ENCODE measurements around the gene SEPHS2. TPM values are rescaled to one million over a fixed set of nuclear protein-coding genes. Genes with fewer than 3 reads are reported as not detected.

The SEPHS2 gene
- total and polyA plus RNA-seq, 2 experiments from 2014 or later: 29.7 to 43.0 TPM

GRCh38 chr16:30395155-30395991, 50.3 kb downstream of the SEPHS2 start, which contains the start of gene ZNF48:
Gene ZNF48, plus strand, starts transcription at chr16:30395420. Its CDS starts 375 bp downstream, at chr16:30395795.
- ATAC-seq (peak; percentile 79), DNase-seq (ENCODE audit: low spot score) (peak; percentile 92)
- peak within 1 kb of the TSS; percentile 90 for H2AFZ ChIP-seq
- H3K27ac ChIP-seq (ENCODE audit: low read depth): peak within 1 kb of the TSS; percentile 97
- no peak for TF ChIP-seq ZNF331 (CRISPR knock-in tag; IDR thresholded peaks at IDR 0.05; ENCODE audit: low read depth)
- no peak for TF ChIP-seq ZNF462 (CRISPR knock-in tag; IDR thresholded peaks at IDR 0.05)
- TF ChIP-seq, protein P1, sequence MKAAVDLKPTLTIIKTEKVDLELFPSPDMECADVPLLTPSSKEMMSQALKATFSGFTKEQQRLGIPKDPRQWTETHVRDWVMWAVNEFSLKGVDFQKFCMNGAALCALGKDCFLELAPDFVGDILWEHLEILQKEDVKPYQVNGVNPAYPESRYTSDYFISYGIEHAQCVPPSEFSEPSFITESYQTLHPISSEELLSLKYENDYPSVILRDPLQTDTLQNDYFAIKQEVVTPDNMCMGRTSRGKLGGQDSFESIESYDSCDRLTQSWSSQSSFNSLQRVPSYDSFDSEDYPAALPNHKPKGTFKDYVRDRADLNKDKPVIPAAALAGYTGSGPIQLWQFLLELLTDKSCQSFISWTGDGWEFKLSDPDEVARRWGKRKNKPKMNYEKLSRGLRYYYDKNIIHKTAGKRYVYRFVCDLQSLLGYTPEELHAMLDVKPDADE (IDR thresholded peaks at IDR 0.05): peak; percentile 80
- no peak for TF ChIP-seq NANOG (IDR thresholded peaks at IDR 0.05; ENCODE audit: borderline replicate concordance)
- TF ChIP-seq, protein P2, sequence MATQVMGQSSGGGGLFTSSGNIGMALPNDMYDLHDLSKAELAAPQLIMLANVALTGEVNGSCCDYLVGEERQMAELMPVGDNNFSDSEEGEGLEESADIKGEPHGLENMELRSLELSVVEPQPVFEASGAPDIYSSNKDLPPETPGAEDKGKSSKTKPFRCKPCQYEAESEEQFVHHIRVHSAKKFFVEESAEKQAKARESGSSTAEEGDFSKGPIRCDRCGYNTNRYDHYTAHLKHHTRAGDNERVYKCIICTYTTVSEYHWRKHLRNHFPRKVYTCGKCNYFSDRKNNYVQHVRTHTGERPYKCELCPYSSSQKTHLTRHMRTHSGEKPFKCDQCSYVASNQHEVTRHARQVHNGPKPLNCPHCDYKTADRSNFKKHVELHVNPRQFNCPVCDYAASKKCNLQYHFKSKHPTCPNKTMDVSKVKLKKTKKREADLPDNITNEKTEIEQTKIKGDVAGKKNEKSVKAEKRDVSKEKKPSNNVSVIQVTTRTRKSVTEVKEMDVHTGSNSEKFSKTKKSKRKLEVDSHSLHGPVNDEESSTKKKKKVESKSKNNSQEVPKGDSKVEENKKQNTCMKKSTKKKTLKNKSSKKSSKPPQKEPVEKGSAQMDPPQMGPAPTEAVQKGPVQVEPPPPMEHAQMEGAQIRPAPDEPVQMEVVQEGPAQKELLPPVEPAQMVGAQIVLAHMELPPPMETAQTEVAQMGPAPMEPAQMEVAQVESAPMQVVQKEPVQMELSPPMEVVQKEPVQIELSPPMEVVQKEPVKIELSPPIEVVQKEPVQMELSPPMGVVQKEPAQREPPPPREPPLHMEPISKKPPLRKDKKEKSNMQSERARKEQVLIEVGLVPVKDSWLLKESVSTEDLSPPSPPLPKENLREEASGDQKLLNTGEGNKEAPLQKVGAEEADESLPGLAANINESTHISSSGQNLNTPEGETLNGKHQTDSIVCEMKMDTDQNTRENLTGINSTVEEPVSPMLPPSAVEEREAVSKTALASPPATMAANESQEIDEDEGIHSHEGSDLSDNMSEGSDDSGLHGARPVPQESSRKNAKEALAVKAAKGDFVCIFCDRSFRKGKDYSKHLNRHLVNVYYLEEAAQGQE (IDR thresholded peaks at IDR 0.05; ENCODE audit: unreplicated experiment): no peak
- TF ChIP-seq, protein P3, sequence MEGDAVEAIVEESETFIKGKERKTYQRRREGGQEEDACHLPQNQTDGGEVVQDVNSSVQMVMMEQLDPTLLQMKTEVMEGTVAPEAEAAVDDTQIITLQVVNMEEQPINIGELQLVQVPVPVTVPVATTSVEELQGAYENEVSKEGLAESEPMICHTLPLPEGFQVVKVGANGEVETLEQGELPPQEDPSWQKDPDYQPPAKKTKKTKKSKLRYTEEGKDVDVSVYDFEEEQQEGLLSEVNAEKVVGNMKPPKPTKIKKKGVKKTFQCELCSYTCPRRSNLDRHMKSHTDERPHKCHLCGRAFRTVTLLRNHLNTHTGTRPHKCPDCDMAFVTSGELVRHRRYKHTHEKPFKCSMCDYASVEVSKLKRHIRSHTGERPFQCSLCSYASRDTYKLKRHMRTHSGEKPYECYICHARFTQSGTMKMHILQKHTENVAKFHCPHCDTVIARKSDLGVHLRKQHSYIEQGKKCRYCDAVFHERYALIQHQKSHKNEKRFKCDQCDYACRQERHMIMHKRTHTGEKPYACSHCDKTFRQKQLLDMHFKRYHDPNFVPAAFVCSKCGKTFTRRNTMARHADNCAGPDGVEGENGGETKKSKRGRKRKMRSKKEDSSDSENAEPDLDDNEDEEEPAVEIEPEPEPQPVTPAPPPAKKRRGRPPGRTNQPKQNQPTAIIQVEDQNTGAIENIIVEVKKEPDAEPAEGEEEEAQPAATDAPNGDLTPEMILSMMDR (conservative IDR thresholded peaks at IDR 0.05; ENCODE audit: low read depth in 2 of 2): peak in 1 of 2 experiments; percentile 50; a peak in 3 of 4 replicates
- TF ChIP-seq EZH2phosphoT487 (IDR thresholded peaks at IDR 0.05; ENCODE audit: unreplicated experiment): no peak
- TF ChIP-seq ZNF114 (CRISPR knock-in tag; IDR thresholded peaks at IDR 0.05): no peak
- peak; percentile 53; the same call in 1 of the 2 replicates for TF ChIP-seq POLR2AphosphoS5 (IDR thresholded peaks at IDR 0.05; ENCODE audit: low read depth)
- no peak for TF ChIP-seq EZH2 (IDR thresholded peaks at IDR 0.05; ENCODE audit: low read depth, unreplicated experiment)
- TF ChIP-seq JUNB (IDR thresholded peaks at IDR 0.05; ENCODE audit: unreplicated experiment): no peak
- TF ChIP-seq CREB1 (CRISPR knock-in tag; IDR thresholded peaks at IDR 0.05; ENCODE audit: low read depth): peak; percentile 73
- no peak for TF ChIP-seq STAT1 (IDR thresholded peaks at IDR 0.05; ENCODE audit: unreplicated experiment)
- H3K27me3 ChIP-seq (ENCODE audit: insufficient read depth): no peaks in the 10 kb centered on the region
- H3F3A ChIP-seq (replicated peaks; ENCODE audit: low read depth): peaks cover 45% of the 10 kb centered on the region
- Mint-ChIP-seq H3K4me3 (peak within 1 kb of the TSS; percentile 90), H3K27me3 (ENCODE audit: insufficient read depth, low read depth, poor library complexity) (peaks cover 12% of the 10 kb centered on the region), H3K9me3 (no peaks in the 10 kb centered on the region), H3K4me1 (peaks cover 37% of the 10 kb centered on the region), H3K36me3 (ENCODE audit: low read depth) (peaks cover 35% of the 10 kb centered on the region), H3K27ac (peak within 1 kb of the TSS; percentile 94)
- H3K36me3 ChIP-seq (ENCODE audit: insufficient read depth): peaks cover 9% of the 10 kb centered on the region; the same call in 1 of the 2 replicates
- peaks cover 20% of the 10 kb centered on the region for H3K79me2 ChIP-seq (replicated peaks; ENCODE audit: insufficient read depth)
- peaks cover 15% of the 10 kb centered on the region; the same call in 1 of the 2 replicates for H4K20me1 ChIP-seq (replicated peaks; ENCODE audit: insufficient read depth)
- no peaks in the 10 kb centered on the region for H3K9me2 ChIP-seq (ENCODE audit: insufficient read depth)
- H3K4me2 ChIP-seq: peak within 1 kb of the TSS; percentile 94
- H3K4me1 ChIP-seq (ENCODE audit: insufficient read depth): peaks cover 33% of the 10 kb centered on the region
- H3K4me3 ChIP-seq: peak within 1 kb of the TSS; percentile 96
